HEK293T (cell line): ENCODE results near the gene BPIFB4.

Experiments
- BHLHE40 ChIP-seq: fragments of 450-650 bp; IDR thresholded peaks from 2 replicates; pipeline ENCODE4 v1.6.1; 2016; ENCODE audit warnings: mild to moderate bottlenecking, moderate library complexity, borderline replicate concordance
- CTBP1 ChIP-seq: fragments of 450-650 bp; IDR thresholded peaks from 2 replicates; pipeline ENCODE4 v1.6.1; 2016; ENCODE audit warnings: borderline replicate concordance
- ELF4 ChIP-seq: fragments of 450-650 bp; IDR thresholded peaks from 2 replicates; pipeline ENCODE4 v1.6.1; 2017; ENCODE audit warnings: antibody characterized with exemption
- FOXA1 ChIP-seq: fragments of 450-650 bp; IDR thresholded peaks from 2 replicates; pipeline ENCODE4 v1.6.1; 2016; ENCODE audit warnings: mild to moderate bottlenecking
- FOXK2 ChIP-seq: fragments of 450-650 bp; IDR thresholded peaks from 2 replicates; pipeline ENCODE4 v1.6.1; 2016; ENCODE audit warnings: mild to moderate bottlenecking
- FOXM1 ChIP-seq: fragments of 450-650 bp; IDR thresholded peaks from 2 replicates; pipeline ENCODE4 v1.6.1; 2017; ENCODE audit warnings: mild to moderate bottlenecking, borderline replicate concordance
- HDGF ChIP-seq: fragments of 450-650 bp; IDR thresholded peaks from 2 replicates; pipeline ENCODE4 v1.6.1; 2017; ENCODE audit warnings: antibody characterized with exemption, borderline replicate concordance
- L3MBTL2 ChIP-seq: fragments of 450-650 bp; conservative IDR thresholded peaks from 2 replicates; pipeline ENCODE4 v1.6.1; 2016; ENCODE audit warnings: mild to moderate bottlenecking
- NFRKB ChIP-seq: fragments of 450-650 bp; IDR thresholded peaks from 2 replicates; pipeline ENCODE4 v1.6.1; 2016; ENCODE audit warnings: mild to moderate bottlenecking, moderate library complexity
- PKNOX1 ChIP-seq: fragments of 450-650 bp; IDR thresholded peaks from 2 replicates; pipeline ENCODE4 v1.6.1; 2016
- SP1 ChIP-seq: fragments of 450-650 bp; IDR thresholded peaks from 2 replicates; pipeline ENCODE4 v1.6.1; 2017
- SUZ12 ChIP-seq: fragments of 450-650 bp; IDR thresholded peaks from 2 replicates; pipeline ENCODE4 v1.6.1; 2016; ENCODE audit warnings: mild to moderate bottlenecking
- TARDBP ChIP-seq: fragments of 450-650 bp; IDR thresholded peaks from 2 replicates; pipeline ENCODE4 v1.6.1; 2016
- ZNF384 ChIP-seq: fragments of 450-650 bp; IDR thresholded peaks from 2 replicates; pipeline ENCODE4 v1.6.1; 2016

DNA sequence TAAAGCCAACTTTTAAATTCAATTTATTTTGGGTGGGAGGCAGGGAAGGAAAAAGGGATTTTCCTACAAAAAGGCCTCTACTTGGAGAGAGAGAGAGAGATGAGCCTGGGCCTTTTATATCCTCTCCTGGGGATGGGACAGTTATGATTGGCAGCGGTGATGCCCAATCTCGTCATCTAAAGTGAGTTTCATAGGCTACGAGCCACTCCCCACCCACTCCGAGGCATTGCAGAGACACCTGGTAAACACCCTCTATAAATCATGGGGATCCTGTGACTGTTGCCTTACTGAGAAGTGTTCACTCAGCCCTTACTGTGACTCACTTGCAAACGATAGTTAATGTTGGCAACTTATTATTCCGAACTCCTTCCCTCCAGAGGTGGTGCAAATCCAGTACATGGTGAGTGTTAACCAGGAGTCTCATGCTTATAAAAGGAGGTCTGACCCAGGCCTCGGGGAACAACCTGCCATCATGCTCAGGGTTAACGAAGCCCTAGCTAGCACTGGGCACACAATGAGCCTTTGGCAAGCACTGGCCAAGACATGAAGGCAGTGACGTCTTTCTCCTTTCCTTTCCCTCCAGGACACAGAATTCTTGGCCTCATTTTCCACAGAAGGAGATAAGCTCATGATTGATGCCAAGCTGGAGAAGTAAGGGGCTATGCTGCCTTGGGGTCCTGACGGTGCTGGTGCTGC is 20.5 kb downstream of the BPIFB4 start:
- TF ChIP-seq SUZ12 (no peak), NFRKB (no peak), PKNOX1 (peak; percentile 81), BHLHE40 (no peak), FOXA1 (no peak), SP1 (no peak), ELF4 (no peak), TARDBP (no peak), FOXM1 (no peak), HDGF (no peak), CTBP1 (no peak), L3MBTL2 (no peak), ZNF384 (no peak), FOXK2 (no peak)
